PC-9 (cell line): Measurements from ENCODE around the gene CHST11.

ENCODE experiments used
- CTCF ChIP-seq: fragments of 200-600 bp; sonication (generic); conservative IDR thresholded peaks from 2 replicates; pipeline ENCODE4 v1.6.1; 2017; ENCODE audit warnings: mixed run types, antibody characterized with exemption, mild to moderate bottlenecking, moderate library complexity
- EZH2 ChIP-seq: fragments of 200-600 bp; sonication (generic); IDR thresholded peaks from 2 replicates; pipeline ENCODE4 v1.8.0; 2017; ENCODE audit warnings: antibody characterized with exemption, low read depth

- TF ChIP-seq CTCF (no peak), EZH2 (no peak)
Measured at GRCh38 chr12:104631867-104632266, 175.1 kb downstream of the CHST11 start.
